Measurements from ENCODE around the gene ATP1B3.

The ATP1B3 gene

DNA sequence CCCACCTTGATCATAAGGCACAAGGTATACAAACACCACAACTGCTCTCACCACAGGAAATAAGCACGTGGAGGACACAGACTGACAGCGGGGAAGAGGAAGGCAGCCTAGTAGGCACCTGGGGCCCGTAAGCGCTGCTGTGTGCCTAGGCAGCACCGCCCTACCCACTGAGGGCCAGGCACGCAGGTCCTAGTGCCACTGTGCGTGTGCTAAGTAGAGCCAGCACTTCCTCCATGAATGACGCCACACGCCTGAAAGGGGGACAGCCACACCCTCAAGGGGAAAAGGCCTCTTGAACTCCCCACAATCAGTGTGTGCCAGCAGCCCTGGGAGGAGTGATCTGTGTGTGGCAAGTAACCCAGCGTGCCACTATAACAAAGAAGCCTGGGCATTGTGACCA, 73.0 kb downstream of the ATP1B3 start:
- H3K4me2 ChIP-seq (ENCODE audit: low read length) = no peak overlapping the region
- H3F3A ChIP-seq (ENCODE audit: control insufficient read depth, insufficient read depth) = no peaks in the 10 kb centered on the region
- H3K9me3 ChIP-seq (ENCODE audit: control insufficient read depth, insufficient read depth, low read length) = no peaks in the 10 kb centered on the region
- H3K79me2 ChIP-seq (ENCODE audit: control insufficient read depth, low read length) = no peaks in the 10 kb centered on the region
- H3K27ac ChIP-seq (ENCODE audit: low read depth, low read length) = no peak overlapping the region
- no peak overlapping the region for H3K4me3 ChIP-seq (ENCODE audit: low read length)
- TF ChIP-seq EZH2phosphoT487 (IDR thresholded peaks at IDR 0.05; ENCODE audit: borderline replicate concordance, low read length) (no peak), CTCF (IDR thresholded peaks at IDR 0.05; ENCODE audit: low read depth, low read length, poor library complexity, severe bottlenecking) (no peak)
- H4K20me1 ChIP-seq (ENCODE audit: control insufficient read depth, insufficient read depth, low read depth, low read length) = no peaks in the 10 kb centered on the region
- H3K9me2 ChIP-seq (replicated peaks; ENCODE audit: control insufficient read depth, low read length) = no peaks in the 10 kb centered on the region
- H3K4me1 ChIP-seq (ENCODE audit: control insufficient read depth, low read length) = no peaks in the 10 kb centered on the region
- H3K27me3 ChIP-seq (ENCODE audit: control insufficient read depth, low read length) = no peaks in the 10 kb centered on the region
- peaks cover 38% of the 10 kb centered on the region for H3K36me3 ChIP-seq (ENCODE audit: control insufficient read depth, low read length)

GRCh38 chr3:141949972-141950371, 73.5 kb downstream of the ATP1B3 start:
- Histone ChIP-seq H3K9me3 (ENCODE audit: control insufficient read depth, insufficient read depth, low read length) (no peaks in the 10 kb centered on the region), H4K20me1 (ENCODE audit: control insufficient read depth, insufficient read depth, low read depth, low read length) (no peaks in the 10 kb centered on the region), H3K4me3 (ENCODE audit: low read length) (no peak overlapping the region), H3K27me3 (ENCODE audit: control insufficient read depth, low read length) (no peaks in the 10 kb centered on the region), H3K9me2 (replicated peaks; ENCODE audit: control insufficient read depth, low read length) (no peaks in the 10 kb centered on the region), H3K4me2 (ENCODE audit: low read length) (no peak overlapping the region), H3K79me2 (ENCODE audit: control insufficient read depth, low read length) (no peaks in the 10 kb centered on the region), H3K36me3 (ENCODE audit: control insufficient read depth, low read length) (peaks cover 43% of the 10 kb centered on the region), H3K4me1 (ENCODE audit: control insufficient read depth, low read length) (no peaks in the 10 kb centered on the region), H3F3A (ENCODE audit: control insufficient read depth, insufficient read depth) (no peaks in the 10 kb centered on the region), H3K27ac (ENCODE audit: low read depth, low read length) (no peak overlapping the region)
- TF ChIP-seq EZH2phosphoT487 (IDR thresholded peaks at IDR 0.05; ENCODE audit: borderline replicate concordance, low read length) = no peak

- H3K4me2 ChIP-seq (ENCODE audit: low read length) = no peak overlapping the region
- H3K27ac ChIP-seq (ENCODE audit: low read depth, low read length) = no peak overlapping the region
- no peaks in the 10 kb centered on the region for H3K79me2 ChIP-seq (ENCODE audit: control insufficient read depth, low read length)
- TF ChIP-seq EZH2phosphoT487 (IDR thresholded peaks at IDR 0.05; ENCODE audit: borderline replicate concordance, low read length) (no peak), CTCF (IDR thresholded peaks at IDR 0.05; ENCODE audit: low read depth, low read length, poor library complexity, severe bottlenecking) (no peak)
- no peaks in the 10 kb centered on the region for H3K4me1 ChIP-seq (ENCODE audit: control insufficient read depth, low read length)
- no peaks in the 10 kb centered on the region for H3K9me3 ChIP-seq (ENCODE audit: control insufficient read depth, insufficient read depth, low read length)
- no peak overlapping the region for H3K4me3 ChIP-seq (ENCODE audit: low read length)
- peaks cover 47% of the 10 kb centered on the region for H3K36me3 ChIP-seq (ENCODE audit: control insufficient read depth, low read length)
- H3K9me2 ChIP-seq (replicated peaks; ENCODE audit: control insufficient read depth, low read length) = no peaks in the 10 kb centered on the region
- no peaks in the 10 kb centered on the region for H4K20me1 ChIP-seq (ENCODE audit: control insufficient read depth, insufficient read depth, low read depth, low read length)
- H3K27me3 ChIP-seq (ENCODE audit: control insufficient read depth, low read length) = no peaks in the 10 kb centered on the region
- no peaks in the 10 kb centered on the region for H3F3A ChIP-seq (ENCODE audit: control insufficient read depth, insufficient read depth)
Observed at GRCh38 chr3:141950572-141951493, 74.4 kb downstream of the ATP1B3 start.

GRCh38 chr3:141952611-141953010, 76.2 kb downstream of the ATP1B3 start:
- no peaks in the 10 kb centered on the region for H3K9me2 ChIP-seq (replicated peaks; ENCODE audit: control insufficient read depth, low read length)
- no peaks in the 10 kb centered on the region for H3K4me1 ChIP-seq (ENCODE audit: control insufficient read depth, low read length)
- H3K27ac ChIP-seq (ENCODE audit: low read depth, low read length) = no peak overlapping the region
- H3F3A ChIP-seq (ENCODE audit: control insufficient read depth, insufficient read depth) = no peaks in the 10 kb centered on the region
- H3K36me3 ChIP-seq (ENCODE audit: control insufficient read depth, low read length) = peaks cover 55% of the 10 kb centered on the region
- no peaks in the 10 kb centered on the region for H4K20me1 ChIP-seq (ENCODE audit: control insufficient read depth, insufficient read depth, low read depth, low read length)
- no peak overlapping the region for H3K4me3 ChIP-seq (ENCODE audit: low read length)
- no peaks in the 10 kb centered on the region for H3K27me3 ChIP-seq (ENCODE audit: control insufficient read depth, low read length)
- H3K9me3 ChIP-seq (ENCODE audit: control insufficient read depth, insufficient read depth, low read length) = no peaks in the 10 kb centered on the region
- TF ChIP-seq CTCF (IDR thresholded peaks at IDR 0.05; ENCODE audit: low read depth, low read length, poor library complexity, severe bottlenecking) (no peak), EZH2phosphoT487 (IDR thresholded peaks at IDR 0.05; ENCODE audit: borderline replicate concordance, low read length) (no peak)
- H3K79me2 ChIP-seq (ENCODE audit: control insufficient read depth, low read length) = no peaks in the 10 kb centered on the region
- no peak overlapping the region for H3K4me2 ChIP-seq (ENCODE audit: low read length)
